ENCODE results near the gene PLCG1.

The PLCG1 gene

DNA sequence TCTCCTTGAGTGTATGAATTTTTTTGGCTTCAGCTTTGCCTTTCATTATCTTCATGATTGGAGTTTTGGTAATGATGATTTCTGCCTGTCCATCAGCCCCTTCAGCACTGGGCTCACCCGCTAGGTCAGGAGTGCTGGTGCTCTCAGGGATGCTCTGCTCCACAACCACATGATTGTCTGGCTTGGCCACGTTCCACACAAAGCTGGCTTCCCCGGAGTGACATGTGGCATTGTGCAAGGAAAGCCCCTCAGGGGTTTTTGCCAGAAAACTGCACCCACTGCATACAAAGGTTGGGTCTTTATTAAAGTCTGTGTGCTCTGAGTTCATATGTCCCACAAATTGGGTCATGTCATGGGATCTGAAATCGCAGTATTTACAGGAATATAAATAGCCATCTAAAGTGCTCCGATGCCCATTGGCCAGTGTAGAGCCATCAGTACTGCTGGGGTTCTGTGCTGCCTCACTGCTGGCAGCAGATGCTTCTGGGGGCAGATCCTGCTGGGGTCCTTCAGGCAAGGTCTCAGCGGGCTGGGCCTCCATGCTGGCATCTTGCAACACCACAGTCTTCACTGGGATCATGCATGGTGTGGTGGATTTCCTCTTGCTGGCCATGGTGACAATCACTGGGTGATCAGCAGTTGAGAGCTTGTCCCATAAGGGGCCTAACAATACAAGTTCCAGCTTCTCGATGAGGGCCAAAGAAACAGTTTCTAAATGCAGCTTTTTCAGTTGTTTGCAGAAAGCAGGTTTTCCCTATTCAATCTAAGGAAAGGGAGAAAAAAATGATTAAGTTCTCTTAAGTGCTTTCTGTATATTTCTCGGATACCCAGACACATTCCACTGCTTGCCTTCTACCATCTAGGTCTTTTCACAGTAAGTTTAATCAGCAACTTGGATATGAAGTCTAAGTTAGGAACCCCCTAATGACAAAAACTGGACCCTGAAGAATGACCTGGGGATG, 67.2 kb downstream of the PLCG1 start:
- no peak for TF ChIP-seq POLR2AphosphoS5 (IDR thresholded peaks at IDR 0.05; ENCODE audit: low read depth, low read length)
- no peak for TF ChIP-seq FOXP2 (optimal IDR thresholded peaks at IDR 0.05; ENCODE audit: borderline replicate concordance, extremely low read depth, extremely low read length, insufficient read depth)
- TF ChIP-seq TAF1 (IDR thresholded peaks at IDR 0.05; ENCODE audit: borderline replicate concordance, insufficient read depth, low read length) = no peak

DNA sequence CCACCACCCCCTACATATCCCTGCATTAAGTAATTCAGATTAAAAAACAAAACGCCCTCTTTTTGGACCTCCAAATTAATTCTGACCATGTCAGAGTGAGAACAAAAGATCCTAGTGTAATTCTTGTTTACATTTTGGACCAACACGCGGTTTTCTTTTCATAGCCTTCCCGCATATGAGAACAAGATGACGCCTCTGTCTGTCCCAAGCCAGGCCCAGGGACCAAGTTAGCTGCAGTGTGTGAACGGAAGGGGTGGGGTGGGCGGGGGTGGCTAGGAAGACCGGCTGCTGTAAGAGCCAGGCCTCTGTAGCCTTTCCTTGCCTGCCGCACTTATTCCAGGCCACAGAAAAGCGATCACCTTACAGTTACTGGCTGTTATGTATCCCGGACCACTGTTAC, 68.0 kb downstream of the PLCG1 start:
- no peak for TF ChIP-seq SIN3A (IDR thresholded peaks at IDR 0.05; ENCODE audit: borderline replicate concordance, insufficient read depth, low read length)
- TF ChIP-seq TAF1 (IDR thresholded peaks at IDR 0.05; ENCODE audit: borderline replicate concordance, insufficient read depth, low read length) = no peak
- no peak for TF ChIP-seq POLR2AphosphoS5 (IDR thresholded peaks at IDR 0.05; ENCODE audit: low read depth, low read length)

- TF ChIP-seq SIN3A (IDR thresholded peaks at IDR 0.05; ENCODE audit: borderline replicate concordance, insufficient read depth, low read length) (no peak), POLR2AphosphoS5 (IDR thresholded peaks at IDR 0.05; ENCODE audit: low read depth, low read length) (no peak), FOXP2 (optimal IDR thresholded peaks at IDR 0.05; ENCODE audit: borderline replicate concordance, extremely low read depth, extremely low read length, insufficient read depth) (no peak), TAF1 (IDR thresholded peaks at IDR 0.05; ENCODE audit: borderline replicate concordance, insufficient read depth, low read length) (no peak)
- TF ChIP-seq, protein P1, sequence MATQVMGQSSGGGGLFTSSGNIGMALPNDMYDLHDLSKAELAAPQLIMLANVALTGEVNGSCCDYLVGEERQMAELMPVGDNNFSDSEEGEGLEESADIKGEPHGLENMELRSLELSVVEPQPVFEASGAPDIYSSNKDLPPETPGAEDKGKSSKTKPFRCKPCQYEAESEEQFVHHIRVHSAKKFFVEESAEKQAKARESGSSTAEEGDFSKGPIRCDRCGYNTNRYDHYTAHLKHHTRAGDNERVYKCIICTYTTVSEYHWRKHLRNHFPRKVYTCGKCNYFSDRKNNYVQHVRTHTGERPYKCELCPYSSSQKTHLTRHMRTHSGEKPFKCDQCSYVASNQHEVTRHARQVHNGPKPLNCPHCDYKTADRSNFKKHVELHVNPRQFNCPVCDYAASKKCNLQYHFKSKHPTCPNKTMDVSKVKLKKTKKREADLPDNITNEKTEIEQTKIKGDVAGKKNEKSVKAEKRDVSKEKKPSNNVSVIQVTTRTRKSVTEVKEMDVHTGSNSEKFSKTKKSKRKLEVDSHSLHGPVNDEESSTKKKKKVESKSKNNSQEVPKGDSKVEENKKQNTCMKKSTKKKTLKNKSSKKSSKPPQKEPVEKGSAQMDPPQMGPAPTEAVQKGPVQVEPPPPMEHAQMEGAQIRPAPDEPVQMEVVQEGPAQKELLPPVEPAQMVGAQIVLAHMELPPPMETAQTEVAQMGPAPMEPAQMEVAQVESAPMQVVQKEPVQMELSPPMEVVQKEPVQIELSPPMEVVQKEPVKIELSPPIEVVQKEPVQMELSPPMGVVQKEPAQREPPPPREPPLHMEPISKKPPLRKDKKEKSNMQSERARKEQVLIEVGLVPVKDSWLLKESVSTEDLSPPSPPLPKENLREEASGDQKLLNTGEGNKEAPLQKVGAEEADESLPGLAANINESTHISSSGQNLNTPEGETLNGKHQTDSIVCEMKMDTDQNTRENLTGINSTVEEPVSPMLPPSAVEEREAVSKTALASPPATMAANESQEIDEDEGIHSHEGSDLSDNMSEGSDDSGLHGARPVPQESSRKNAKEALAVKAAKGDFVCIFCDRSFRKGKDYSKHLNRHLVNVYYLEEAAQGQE (IDR thresholded peaks at IDR 0.05; ENCODE audit: insufficient read depth in 1 of 2, low read depth in 2 of 2, low read length in 2 of 2) = no peak
Measured at GRCh38 chr20:41213150-41213820, 75.9 kb downstream of the PLCG1 start.

DNA sequence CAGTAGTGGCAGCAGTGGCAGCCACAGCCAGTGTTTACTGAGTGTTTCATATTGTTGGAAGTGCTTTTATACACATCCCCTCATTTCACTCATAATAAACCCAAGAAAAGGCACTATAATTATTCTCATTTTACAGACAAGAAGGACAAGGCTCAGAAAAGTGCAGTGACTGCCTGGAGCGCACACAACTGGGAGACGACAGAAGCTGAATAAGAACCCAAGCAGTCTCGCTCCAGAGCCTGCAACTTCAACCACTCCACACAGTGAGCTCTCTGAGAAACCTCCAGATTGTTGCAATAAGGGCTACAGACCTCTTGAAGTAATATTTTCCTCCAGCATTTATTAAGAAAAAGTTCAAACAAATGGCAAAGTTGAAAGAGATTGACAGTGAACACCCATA, 76.9 kb downstream of the PLCG1 start:
- TF ChIP-seq FOXP2 (optimal IDR thresholded peaks at IDR 0.05; ENCODE audit: borderline replicate concordance, extremely low read depth, extremely low read length, insufficient read depth) (no peak), SIN3A (IDR thresholded peaks at IDR 0.05; ENCODE audit: borderline replicate concordance, insufficient read depth, low read length) (no peak), TAF1 (IDR thresholded peaks at IDR 0.05; ENCODE audit: borderline replicate concordance, insufficient read depth, low read length) (no peak), POLR2AphosphoS5 (IDR thresholded peaks at IDR 0.05; ENCODE audit: low read depth, low read length) (no peak)
- TF ChIP-seq, protein P1 (IDR thresholded peaks at IDR 0.05; ENCODE audit: insufficient read depth in 1 of 2, low read depth in 2 of 2, low read length in 2 of 2) = no peak

DNA sequence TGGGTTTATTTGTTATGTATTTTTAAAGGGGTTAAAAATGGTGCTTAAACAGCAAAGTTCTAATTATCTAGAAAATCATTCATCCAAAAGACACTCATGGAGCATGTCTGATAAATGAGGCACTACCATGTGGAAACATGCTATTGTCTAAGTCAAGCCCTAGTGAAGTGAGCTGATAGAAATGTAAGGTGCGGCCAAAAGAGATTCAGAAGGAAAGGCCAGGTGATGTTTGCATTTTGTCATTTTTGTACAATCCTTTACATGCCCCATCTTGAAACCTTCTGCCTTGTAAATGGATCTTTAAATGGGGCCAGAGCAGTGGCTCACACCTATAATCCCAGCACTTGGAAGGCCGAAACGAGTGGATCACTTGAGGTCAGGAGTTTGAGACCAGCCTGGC, 77.3 kb downstream of the PLCG1 start:
- TF ChIP-seq, protein P1 (IDR thresholded peaks at IDR 0.05; ENCODE audit: insufficient read depth in 1 of 2, low read depth in 2 of 2, low read length in 2 of 2) = no peak
- TF ChIP-seq FOXP2 (optimal IDR thresholded peaks at IDR 0.05; ENCODE audit: borderline replicate concordance, extremely low read depth, extremely low read length, insufficient read depth) = no peak
- no peak for TF ChIP-seq POLR2AphosphoS5 (IDR thresholded peaks at IDR 0.05; ENCODE audit: low read depth, low read length)
- no peak for TF ChIP-seq SIN3A (IDR thresholded peaks at IDR 0.05; ENCODE audit: borderline replicate concordance, insufficient read depth, low read length)
- TF ChIP-seq TAF1 (IDR thresholded peaks at IDR 0.05; ENCODE audit: borderline replicate concordance, insufficient read depth, low read length) = no peak
